A549 (cell line): Measurements from ENCODE around the gene MAFG.

Experiments used
- BHLHE40 ChIP-seq: IDR thresholded peaks from 2 replicates; pipeline ENCODE4 v1.6.1; 2012; ENCODE audit warnings: low read depth, low read length, inconsistent platforms
- EP300 ChIP-seq, 2 experiments: fragments of >200 bp; sonication (Bioruptor Twin); formaldehyde crosslinking; IDR thresholded peaks; 2 replicates in 1 of 2; 3 replicates in 1 of 2; pipeline ENCODE4 v1.6.1; 2016 to 2017
- POLR2A ChIP-seq: IDR thresholded peaks from 2 replicates; pipeline ENCODE4 v1.6.1; 2012; ENCODE audit warnings: mild to moderate bottlenecking, low read length
- TF ChIP-seq, protein P1 (sequence below): fragments of >200 bp; sonication (Bioruptor Twin); formaldehyde crosslinking; IDR thresholded peaks from 3 replicates; pipeline ENCODE4 v1.5.1; 2016

DNA sequence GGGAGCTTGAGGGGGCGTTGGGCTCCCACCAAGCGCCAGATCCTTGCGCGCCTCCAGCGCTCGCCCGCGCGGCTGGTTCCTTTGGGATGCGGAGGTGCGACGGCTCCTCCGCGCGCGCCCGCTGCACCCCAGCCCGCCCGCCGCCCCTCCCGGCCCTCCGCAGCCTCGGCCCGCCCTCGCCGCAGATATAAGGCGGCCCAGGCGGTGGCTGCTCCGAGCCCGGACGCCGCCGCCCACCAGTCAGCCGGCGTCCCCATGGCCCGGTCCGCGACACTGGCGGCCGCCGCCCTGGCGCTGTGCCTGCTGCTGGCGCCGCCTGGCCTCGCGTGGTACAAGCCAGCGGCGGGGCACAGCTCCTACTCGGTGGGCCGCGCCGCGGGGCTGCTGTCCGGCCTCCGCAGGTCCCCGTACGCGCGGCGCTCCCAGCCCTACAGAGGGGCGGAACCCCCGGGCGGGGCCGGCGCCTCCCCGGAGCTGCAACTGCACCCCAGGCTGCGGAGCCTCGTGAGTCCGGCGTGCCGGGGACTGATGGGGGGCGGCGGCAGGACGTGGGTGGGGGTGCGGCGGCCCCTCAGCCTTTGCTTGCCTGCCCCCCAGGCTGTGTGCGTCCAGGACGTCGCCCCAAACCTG lies 25.4 kb downstream of the MAFG start, which contains the start of gene NPB:
- TF ChIP-seq BHLHE40: no peak
- no peak for TF ChIP-seq POLR2A
- TF ChIP-seq, protein P1, sequence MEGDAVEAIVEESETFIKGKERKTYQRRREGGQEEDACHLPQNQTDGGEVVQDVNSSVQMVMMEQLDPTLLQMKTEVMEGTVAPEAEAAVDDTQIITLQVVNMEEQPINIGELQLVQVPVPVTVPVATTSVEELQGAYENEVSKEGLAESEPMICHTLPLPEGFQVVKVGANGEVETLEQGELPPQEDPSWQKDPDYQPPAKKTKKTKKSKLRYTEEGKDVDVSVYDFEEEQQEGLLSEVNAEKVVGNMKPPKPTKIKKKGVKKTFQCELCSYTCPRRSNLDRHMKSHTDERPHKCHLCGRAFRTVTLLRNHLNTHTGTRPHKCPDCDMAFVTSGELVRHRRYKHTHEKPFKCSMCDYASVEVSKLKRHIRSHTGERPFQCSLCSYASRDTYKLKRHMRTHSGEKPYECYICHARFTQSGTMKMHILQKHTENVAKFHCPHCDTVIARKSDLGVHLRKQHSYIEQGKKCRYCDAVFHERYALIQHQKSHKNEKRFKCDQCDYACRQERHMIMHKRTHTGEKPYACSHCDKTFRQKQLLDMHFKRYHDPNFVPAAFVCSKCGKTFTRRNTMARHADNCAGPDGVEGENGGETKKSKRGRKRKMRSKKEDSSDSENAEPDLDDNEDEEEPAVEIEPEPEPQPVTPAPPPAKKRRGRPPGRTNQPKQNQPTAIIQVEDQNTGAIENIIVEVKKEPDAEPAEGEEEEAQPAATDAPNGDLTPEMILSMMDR: no peak
- TF ChIP-seq EP300 (IDR thresholded peaks at IDR 0.05): no peak
